ENCODE measurements around the gene SCYGR2. TPM values are rescaled to one million over a fixed set of nuclear protein-coding genes. Genes with fewer than 3 reads are reported as not detected.

The SCYGR2 gene
- total RNA-seq, 1 experiment from 2014 or later = not detected

DNA sequence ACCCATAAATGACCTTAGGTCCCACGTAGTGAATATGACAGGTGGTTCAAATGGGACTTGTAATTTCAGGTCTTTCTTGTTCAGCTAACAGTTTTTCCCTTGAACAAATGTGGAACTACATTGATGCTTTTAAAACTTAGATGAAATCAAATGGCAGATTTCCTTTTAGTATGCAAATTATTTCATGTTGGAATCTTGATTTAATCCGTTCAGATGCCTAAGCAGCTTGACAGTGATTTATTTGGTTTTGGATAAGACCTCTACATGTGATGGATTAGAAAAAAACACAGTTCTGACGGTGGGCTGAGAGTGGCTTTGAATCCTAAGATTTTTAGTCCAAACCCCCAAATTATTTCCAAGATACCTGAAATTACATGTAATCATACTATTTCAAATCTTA lies 35.5 kb downstream of the SCYGR2 start:
- no peak for DNase-seq (ENCODE audit: low read depth, low spot score)
- in situ Hi-C loops (cut with HindIII; ENCODE audit: low pct_unique_long_range_greater_than_20kb, low sequenced_read_pairs) = no loop called here

DNA sequence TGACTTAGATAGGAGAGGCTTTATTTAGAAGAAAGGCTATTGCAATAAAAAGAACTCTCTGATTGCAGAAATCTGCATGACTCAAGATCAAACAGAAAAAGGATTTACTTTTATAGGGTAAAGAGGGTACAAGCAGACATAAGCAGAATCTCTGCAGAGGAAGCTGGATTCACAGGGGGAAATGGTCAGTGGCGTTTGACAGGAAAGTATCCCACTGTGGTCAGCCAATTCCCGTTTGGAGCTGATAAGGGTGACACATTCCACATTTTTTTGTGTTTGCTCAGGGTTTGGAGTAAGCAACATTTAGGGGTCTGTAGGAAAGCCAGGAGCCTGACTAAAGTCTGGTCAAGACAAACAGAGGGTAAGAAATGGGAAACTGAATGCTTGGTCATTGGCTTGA lies 44.0 kb downstream of the SCYGR2 start:
- DNase-seq (ENCODE audit: low read depth, low spot score) = no peak
- in situ Hi-C loops (cut with HindIII; ENCODE audit: low pct_unique_long_range_greater_than_20kb, low sequenced_read_pairs) = no loop called here

DNA sequence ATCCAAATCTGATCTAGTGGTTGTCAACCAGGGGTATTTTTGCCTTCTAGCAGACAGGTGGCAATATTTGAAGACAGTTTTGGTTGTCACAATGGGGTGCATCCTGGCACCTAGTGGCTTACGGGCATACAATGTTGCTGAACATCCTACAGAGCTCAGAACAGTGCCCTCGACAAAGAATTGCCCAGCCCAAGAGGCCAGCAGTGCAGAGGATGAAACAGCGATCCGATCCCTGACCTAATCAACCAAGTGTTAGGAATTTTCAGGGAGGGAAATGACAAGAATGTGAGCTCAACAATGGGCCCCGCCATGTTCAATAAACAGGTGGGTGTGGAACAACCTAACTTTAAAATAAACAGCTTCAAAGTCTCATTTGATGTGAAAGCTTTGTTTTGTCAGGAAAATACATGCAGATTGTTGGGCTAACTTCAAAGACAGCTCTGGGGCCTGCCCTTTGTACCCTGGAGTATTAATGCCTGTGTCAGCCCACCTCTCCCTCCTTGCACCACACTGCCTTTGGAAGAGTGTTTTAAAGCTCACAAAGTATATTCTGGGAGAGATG lies 45.4 kb downstream of the SCYGR2 start:
- DNase-seq (ENCODE audit: low read depth, low spot score) = no peak
- in situ Hi-C loops (cut with HindIII; ENCODE audit: low pct_unique_long_range_greater_than_20kb, low sequenced_read_pairs) = no loop called here

Other genes with a start within 250 kb of the SCYGR2 start
- not detected in 2 replicates for gene TM4SF20, start 219.6 kb upstream of the SCYGR2 start, total RNA-seq (2014; rRNA removed; shearing (Covaris generic))
- gene SCYGR1, start 210.9 kb upstream of the SCYGR2 start, total RNA-seq (2014; rRNA removed; shearing (Covaris generic)) = not detected in 2 replicates
- gene AGFG1, start 126.7 kb upstream of the SCYGR2 start, total RNA-seq (2014; rRNA removed; shearing (Covaris generic)) = 113 and 134 TPM in 2 replicates
- not detected in 2 replicates for gene SCYGR3, start 15.9 kb downstream of the SCYGR2 start, total RNA-seq (2014; rRNA removed; shearing (Covaris generic))
- gene SCYGR4, start 18.6 kb downstream of the SCYGR2 start, total RNA-seq (2014; rRNA removed; shearing (Covaris generic)) = not detected in 2 replicates
- not detected in 2 replicates for gene SCYGR5, start 67.9 kb downstream of the SCYGR2 start, total RNA-seq (2014; rRNA removed; shearing (Covaris generic))
- 1.4 and 1.6 TPM in 2 replicates for gene SLC19A3, start 119.1 kb downstream of the SCYGR2 start, total RNA-seq (2014; rRNA removed; shearing (Covaris generic))
- not detected in 2 replicates for gene SCYGR6, start 125.9 kb downstream of the SCYGR2 start, total RNA-seq (2014; rRNA removed; shearing (Covaris generic))
- not detected in 2 replicates for gene SCYGR7, start 129.4 kb downstream of the SCYGR2 start, total RNA-seq (2014; rRNA removed; shearing (Covaris generic))
- not detected in 2 replicates for gene SCYGR8, start 147.0 kb downstream of the SCYGR2 start, total RNA-seq (2014; rRNA removed; shearing (Covaris generic))
- gene CCL20, start 214.9 kb downstream of the SCYGR2 start, total RNA-seq (2014; rRNA removed; shearing (Covaris generic)) = 0.96 and 2.7 TPM in 2 replicates

All from SK-MEL-5 (cell line).